ENCODE measurements around the gene UBXN4.

DNA sequence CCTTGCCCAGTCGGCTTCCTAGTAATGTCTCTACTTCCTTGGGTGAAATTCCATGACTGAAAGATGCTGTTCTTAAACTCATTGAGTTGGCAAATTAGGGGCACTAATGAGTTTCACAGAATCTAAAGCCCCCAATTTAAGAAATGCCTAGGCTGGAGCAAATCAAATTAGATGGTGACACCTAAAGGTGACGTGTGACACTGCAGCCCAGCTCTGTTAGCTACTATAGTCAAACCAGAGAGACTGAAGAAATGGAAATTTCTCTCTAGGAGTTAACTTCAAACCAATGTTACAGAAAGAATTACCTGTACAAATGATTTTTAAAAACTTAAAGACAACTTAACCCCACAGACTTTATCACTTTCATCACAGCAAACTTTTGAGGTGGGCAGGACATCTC lies 58.1 kb downstream of the UBXN4 start:
- TF ChIP-seq, protein P1, sequence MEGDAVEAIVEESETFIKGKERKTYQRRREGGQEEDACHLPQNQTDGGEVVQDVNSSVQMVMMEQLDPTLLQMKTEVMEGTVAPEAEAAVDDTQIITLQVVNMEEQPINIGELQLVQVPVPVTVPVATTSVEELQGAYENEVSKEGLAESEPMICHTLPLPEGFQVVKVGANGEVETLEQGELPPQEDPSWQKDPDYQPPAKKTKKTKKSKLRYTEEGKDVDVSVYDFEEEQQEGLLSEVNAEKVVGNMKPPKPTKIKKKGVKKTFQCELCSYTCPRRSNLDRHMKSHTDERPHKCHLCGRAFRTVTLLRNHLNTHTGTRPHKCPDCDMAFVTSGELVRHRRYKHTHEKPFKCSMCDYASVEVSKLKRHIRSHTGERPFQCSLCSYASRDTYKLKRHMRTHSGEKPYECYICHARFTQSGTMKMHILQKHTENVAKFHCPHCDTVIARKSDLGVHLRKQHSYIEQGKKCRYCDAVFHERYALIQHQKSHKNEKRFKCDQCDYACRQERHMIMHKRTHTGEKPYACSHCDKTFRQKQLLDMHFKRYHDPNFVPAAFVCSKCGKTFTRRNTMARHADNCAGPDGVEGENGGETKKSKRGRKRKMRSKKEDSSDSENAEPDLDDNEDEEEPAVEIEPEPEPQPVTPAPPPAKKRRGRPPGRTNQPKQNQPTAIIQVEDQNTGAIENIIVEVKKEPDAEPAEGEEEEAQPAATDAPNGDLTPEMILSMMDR (conservative IDR thresholded peaks at IDR 0.05; ENCODE audit: low read length) = peak; percentile 46
- TF ChIP-seq EZH2phosphoT487 (IDR thresholded peaks at IDR 0.05; ENCODE audit: borderline replicate concordance) = no peak

Measured in Loucy (cell line).